ENCODE measurements around the gene CD9.
A peak's percentile ranks its signal among the peaks of the same experiment; 100 is the strongest.

Gene CD9

DNA sequence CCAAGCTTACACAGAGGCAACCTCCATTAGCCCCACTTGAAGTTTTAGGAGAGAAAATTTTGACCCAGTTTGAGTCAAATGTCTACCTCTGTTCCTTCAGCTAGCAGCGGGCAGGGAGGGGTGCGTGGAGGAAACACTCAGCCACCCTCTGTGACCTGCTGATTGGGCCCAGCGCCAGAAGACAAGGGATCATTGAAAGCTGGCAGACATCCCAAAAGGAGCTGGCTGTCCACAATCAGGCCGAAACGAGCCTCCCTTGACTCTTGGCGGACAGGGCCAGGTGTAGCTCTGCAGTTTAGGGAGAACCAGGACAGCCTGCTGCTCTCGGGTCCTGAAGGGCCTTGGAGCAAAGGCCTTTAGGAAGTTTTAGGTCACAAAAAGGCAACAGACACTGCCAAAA is 41.3 kb downstream of the CD9 start:
- no peak for DNase-seq
- ATAC-seq, result no peak

DNA sequence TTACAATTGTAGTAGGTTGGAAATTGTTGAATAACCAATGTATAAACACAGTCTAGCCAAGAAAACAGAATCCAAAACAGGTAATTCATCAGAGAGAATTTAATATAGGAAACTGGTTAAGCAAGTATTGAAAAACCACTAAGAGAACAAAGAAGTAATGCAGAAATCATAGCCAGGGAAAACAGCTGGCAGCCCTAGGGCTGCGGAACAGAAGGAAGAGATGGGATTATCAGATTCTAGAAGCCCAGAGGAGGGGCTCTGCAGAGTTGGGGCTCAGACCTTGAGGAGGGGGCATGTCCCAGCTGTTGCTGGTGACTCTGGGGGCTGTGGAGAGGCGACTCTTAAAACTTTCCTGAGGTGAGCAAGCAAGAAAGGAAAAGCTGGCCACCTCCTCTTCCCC is 49.4 kb downstream of the CD9 start:
- DNase-seq (no peak), ATAC-seq (no peak)

DNA sequence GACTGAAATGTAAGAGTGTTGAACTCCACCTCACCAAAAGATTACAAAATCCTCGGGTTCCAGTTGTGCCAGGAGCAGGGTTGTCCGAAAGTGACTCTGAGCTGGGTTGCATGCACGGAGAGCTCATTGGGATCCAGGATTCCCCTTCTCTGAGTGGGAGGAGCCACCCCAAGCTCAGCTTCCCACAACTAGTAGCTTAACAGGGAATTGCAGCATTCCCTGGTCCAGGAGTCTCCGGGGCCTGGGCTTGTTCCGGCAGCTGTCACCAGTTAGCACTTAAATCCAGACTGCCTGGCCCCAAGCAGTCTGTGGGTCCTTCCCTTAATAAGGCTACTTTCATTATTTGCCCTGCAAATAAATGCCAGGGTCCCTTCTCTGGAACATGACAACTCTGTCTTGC is 50.1 kb downstream of the CD9 start:
- ATAC-seq (no peak), DNase-seq (no peak)

DNA sequence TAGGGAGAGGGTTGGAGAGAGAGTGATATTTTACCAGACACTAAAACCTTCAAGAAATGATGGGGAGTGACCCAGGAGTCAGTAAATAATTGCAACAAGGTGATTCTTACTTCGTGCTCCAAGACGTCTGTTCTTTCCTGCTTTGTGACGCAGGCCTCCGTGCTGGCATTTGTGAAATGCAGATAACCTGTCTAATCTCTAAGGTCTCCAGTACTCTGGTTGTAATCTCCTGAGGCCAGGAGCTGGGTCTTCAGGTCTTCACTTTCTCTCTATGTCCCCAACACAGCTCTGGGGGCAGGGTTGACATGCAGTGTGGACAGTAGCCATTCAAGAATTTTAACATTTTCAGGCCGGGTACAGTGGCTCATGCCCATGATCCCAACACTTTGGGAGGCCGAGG is 53.1 kb downstream of the CD9 start:
- DNase-seq (no peak), ATAC-seq (no peak)

DNA sequence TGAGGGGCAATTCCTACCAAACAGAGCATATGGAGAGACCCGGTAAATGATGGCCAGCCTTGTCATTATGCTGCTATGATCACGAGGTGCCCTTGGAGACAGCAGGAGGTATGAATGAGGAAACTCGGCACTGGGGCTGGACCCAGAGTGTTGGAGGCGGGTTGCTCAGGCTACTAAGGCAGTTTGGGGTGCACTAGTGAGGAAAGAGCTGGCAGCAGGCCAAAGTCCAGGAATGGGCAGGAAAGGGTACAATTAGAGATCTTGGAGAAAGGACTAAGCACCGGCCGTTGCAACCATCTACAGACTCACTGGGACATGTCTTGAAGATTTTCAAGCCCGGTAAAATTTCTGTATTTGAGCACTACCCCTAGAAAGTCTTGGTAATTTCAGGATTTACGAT is 54.3 kb downstream of the CD9 start:
- ATAC-seq (no peak), DNase-seq (no peak)

DNA sequence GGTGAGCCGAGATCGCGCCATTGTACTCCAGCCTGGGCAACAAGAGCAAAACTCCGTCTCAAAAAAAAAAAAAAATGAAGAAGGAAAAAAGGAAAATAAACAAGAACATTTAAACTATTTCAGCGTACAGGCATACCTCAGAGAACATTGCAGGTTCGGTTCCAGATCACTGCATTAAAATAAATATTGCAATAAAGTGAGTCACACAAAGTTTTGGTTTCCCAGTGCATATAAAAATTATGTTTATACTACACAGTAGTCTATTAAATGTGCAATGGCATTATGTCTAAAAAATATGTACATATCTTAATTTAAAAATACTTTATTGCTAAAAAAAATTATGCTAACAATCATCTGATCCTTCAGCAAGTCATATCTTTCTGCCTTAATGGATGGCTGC is 56.8 kb downstream of the CD9 start:
- no peak for DNase-seq
- no peak for ATAC-seq

DNA sequence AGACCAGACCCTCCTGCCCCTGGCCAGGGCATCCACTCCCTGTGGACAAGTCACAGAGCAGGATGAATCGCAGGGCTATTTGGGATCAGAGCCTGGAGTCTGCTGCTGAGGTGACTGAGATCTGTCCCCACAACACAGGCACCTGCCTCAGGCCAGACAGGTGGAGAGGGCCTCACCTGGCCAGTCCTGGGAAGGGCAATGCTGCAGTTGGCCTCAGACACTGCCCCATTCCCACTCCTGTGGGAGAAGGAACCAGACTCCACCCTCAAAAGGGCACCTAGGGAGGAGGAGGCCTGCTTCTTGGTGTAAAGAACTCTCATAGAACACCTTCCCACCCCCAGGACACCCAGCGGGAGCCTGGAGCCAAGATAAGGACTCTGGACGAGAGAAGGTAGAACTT is 62.0 kb downstream of the CD9 start:
- ATAC-seq, result no peak
- no peak for DNase-seq

DNA sequence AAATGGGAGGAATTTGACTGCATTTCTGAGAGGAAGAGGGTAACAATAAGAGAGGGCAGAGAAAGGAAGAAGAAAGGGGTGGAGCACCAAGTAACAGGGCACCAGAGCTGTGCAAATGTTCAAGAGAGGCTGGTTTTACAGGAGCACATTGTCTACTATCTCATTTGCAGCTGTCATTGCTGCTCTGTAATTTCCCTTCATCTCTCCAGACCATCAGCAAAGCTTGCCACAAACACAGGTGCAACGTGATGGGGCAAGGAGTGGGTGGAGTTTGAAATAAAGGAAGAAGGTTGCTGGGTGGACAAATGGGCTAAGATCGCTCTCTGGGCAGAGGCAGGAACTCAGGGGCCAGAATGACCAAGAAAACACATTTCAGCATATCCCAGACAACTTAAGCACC is 62.4 kb downstream of the CD9 start:
- DNase-seq (no peak), ATAC-seq (no peak)

DNA sequence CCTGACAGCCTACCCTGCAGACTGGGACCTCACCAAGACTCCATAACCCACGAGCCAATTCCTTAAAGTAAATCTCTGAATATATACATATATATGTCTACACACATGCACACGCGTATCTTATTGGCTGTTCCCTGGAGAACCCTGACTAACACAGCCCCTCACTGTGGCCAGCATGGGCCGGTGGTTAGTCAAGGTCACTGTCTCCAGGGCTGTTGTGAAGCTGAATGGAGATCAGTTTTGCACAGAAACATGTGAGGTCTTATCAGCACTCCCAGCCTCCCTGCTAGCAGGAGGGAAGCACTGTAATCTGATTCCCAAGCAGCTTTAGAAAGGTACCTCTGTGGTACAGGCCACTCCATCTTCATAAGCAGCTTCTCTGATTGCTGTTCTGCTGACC is 63.7 kb downstream of the CD9 start:
- no peak for DNase-seq

DNA sequence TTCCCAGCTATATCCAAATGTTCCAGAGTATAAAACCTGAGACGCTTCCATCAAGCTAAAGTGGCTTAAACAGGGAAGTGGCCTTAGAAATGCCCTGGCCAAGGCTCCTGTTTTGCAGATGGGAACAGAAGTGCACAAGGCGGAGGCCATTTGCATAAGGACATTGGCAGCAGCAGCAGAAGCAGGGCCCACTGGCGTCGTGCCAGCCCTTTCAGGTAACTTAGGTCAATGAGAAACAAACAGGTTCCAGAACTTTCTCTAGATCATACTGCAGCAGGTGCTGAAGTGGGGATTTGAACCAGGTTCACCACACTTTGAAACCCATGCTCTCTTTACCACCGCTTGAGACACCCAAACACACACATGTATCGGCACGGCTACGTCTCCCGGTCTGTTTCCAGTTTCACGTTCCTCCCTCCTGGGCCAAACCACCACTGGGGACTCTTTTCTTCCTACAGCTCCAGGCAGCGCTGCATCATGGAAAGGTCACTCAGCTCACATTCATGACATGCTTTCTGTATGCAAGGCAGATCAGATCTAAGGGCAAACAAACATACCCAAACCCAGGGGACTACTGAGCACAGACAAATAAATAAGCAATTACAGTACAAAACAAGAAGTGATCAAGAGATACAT is 64.3 kb downstream of the CD9 start:
- no peak for ATAC-seq
- DNase-seq, result no peak

More for the DNA sequence above, 63.7 kb downstream of the CD9 start:
- ATAC-seq, result no peak

DNA sequence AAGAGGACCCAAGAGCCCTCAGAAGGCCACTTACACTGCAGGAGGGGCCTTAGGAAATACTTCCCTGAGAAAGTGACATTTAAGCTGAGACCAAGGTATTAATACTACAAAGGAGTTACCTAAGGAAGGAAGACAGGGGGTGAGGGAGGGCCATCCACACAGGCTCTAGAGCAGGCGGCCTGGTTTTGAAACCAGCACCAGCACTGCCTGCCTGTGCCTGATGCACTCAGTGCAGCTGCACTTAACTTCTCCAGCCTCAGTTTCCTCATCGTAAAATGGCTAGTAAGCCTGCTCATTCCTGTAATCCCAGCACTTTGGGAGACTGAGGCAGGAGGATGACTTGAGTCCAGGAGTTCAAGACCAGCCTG is 64.8 kb downstream of the CD9 start:
- ATAC-seq, result no peak
- no peak for DNase-seq

DNA sequence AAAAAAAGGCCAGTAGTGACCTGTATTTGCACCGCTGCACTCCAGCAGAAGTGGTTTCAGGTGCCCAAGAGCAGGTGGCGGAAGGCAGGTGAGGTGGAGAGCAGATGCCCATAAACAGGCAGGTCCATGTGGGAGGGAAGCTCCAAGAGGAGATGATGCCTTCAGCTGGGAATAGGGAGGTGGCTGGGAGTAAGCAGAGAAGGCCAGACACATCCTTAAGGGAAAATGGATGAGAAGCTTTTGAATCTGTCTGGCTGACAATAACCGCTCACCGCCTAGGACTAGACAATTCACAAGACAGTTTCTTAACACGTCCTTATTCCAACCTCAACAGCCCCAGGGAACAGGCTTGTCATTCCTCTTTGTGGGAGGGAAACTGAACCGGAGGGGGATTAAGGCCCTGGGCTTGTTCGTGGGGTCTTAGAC is 66.4 kb downstream of the CD9 start:
- no peak for ATAC-seq
- no peak for DNase-seq

DNA sequence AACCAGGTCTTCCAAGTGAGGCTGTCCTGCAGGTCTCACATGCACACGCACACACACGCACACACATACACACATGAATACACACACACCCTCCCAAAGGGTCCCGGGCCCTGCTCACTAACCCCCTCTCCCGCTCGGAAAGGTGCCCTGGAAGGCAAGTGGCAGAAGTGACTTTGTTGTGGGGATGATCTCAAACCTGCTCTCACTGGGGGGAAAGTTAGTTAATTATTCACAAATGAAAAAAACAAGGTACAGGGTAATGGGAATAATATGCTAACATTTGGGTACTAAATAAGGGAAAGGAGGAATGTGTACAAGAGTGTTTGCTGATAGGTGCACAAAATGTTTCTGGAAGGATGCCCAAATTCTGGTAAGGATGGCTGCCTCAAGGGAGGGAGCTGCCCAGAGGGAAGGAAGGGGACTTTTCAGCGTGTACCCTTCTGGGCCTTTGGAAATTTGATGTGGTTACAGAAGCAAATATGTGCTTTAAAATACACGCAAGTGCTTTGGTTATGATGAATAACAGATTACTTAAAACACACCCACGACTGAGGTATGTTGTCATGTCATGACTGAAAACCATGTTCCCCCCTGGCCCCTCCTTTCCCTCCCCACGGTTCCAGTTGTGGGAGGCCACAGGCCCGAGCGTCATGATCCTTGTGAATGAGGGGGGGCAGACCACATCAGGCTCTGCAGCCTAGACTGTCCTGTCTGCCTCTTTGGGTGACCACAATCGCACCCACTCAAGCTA is 66.9 kb downstream of the CD9 start:
- peak; percentile 73 for DNase-seq
- peak; percentile 88 for ATAC-seq

DNA sequence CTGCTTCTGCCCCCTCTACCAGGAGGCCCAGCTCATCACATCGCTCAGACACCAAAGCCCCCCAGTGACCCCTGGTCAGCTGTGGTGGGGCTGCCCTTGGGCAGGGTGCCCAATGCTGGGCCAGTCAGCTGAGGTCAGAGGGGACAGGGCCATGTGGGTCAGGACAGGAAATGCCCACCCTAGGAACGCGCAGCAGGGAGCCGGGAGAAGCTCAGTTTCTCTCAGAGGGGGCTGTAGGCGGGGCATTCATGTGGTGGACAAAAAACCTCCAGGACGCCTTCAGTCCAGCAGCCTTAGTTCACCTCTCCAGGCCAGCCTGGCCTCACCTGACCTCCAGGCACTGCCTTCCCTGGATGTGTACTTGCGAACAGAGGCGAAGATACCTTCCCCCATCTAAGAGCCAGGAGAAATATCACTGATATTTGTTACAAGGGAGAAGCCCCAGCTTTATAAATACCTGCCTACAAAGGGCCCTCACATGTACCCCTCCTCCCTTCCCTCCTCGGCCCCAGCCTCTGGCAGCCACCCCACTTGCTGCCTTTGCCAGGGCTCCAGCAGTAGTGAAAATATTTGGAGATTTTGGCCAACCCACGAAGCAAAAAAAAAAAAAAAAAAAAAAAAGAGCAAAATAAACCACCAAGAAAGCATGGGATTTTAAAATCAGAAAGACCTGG is 68.4 kb downstream of the CD9 start:
- DNase-seq (no peak), ATAC-seq (no peak)

DNA sequence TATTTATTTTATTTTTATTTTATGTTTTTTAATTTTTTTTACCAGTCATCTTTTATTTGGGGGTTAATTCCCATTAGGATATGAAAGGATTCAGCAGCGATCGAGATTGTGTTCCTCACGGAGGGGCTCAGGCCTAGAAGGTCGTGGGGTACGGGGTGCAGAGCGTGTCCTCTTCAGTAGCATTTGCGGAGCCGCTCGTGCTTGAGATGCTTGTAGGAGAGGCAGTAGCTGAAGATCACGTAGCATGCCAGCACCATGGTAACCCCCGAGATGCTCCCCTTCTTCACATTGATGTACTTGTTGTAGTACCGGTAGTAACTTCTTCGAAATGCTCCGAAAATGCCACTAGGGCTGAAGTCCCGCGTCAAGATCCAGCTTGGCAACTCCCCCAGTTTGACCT is 69.8 kb downstream of the CD9 start:
- no peak for ATAC-seq
- no peak for DNase-seq

DNA sequence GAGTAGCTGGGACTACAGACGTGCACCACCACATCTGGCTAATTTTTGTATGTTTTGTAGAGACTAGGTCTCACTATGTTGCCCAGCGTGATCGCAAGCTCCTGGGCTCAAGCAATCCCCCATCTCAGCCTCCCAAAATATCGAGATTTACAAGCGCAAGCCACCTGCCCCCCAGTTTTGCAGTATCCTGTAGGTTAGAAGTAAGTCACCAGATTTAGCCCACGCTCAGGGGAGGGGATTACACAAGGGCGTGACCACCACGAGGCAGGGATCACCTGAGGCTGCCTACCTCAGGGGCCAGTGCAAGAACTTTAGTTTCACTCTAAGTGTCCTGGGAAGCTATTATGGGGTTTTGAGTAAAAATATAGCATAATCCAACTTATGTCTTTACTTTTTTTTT is 71.1 kb downstream of the CD9 start:
- ATAC-seq, result no peak
- DNase-seq, result no peak

DNA sequence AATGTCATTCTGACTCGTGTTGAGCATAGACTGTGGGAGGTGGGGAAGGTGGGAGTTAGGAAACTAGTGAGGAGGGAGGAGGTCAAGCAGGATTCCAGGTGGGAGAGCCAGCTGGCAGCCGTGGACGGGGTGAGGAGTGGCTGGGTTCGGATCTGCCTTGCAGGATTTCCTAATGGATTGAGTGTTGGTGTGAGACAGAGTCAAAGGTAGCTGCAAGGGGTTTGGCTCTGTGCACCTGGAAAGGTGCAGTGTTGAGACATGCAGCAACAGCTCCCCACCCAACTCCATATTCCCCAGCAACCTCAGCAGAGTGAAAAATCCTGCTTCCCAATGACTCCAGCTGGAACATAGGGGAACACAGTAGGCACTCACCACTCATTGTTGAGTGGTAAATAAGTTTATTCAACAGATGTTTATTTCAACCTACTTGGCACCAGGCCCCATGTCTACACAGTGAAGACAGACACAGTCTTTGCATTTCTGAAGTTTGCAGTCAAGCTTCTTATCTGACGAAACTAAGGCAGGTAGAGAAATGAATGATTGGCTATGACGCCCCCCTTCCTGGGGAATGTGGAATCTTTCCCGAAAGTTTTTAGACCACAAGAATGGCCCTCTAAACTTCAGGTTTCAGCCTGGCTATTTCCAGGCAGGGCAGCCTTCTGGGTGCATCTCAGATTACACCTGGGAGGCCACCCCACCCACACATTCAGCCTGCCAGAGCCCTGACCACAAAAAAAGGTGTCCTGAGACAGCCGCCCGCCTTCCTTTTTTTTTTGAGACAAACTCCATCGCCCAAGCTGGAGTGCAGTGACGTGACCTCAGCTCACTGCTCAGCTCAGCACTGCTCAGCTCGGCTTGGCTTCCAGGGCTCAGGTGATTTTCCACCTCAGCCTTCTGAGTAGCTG is 72.4 kb downstream of the CD9 start:
- no peak for DNase-seq
- ATAC-seq, result no peak

DNA sequence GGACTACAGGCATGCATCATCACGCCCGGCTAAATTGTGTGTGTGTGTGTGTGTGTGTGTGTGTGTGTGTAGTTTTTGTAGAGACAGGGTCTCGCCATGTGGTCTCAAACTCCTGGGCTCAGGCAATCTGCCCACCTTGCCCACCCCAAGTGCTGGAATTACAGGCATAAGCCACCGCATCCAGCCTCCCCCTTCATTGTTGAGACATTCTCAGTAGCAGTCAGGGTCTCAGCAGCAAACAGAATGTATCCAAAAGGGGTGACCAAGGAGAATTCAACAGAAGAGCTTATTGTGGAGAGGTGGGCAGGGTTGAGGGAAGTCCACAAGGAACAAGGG is 73.0 kb downstream of the CD9 start:
- DNase-seq (no peak), ATAC-seq (no peak)

DNA sequence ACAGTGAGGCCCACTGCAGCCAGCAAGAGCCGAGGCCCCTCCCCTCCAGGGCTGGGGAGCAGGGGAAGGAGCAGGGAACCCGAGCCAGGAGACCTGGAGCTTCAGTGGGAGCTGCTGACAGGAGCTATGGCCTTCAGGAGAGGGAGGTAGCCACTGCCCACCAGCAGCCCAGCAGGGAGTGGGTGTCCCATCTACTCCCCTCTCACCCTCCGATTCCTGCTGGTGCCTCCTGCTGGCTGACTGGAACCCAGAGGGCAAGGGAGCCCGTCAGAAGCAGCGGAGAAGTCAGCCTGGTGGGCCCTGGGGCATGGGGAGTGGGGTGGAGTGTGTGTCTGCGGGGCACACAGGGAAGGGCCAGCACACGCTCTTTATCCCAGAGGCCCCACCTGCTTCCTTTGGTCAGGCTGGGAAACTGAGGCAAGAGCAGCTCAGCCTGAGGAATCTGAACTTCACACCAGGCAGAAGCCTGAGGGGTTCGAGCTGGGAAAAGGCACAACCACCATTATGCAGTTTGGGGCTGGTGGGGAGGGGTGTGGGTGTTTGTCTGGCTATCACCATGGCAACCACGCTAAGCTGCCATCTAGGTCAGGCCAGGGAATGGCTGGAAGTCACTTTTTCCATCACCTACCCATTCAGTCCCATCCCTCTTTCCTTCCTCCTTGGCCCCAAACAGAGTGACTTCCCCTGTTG is 73.5 kb downstream of the CD9 start:
- DNase-seq, result no peak
- no peak for ATAC-seq

DNA sequence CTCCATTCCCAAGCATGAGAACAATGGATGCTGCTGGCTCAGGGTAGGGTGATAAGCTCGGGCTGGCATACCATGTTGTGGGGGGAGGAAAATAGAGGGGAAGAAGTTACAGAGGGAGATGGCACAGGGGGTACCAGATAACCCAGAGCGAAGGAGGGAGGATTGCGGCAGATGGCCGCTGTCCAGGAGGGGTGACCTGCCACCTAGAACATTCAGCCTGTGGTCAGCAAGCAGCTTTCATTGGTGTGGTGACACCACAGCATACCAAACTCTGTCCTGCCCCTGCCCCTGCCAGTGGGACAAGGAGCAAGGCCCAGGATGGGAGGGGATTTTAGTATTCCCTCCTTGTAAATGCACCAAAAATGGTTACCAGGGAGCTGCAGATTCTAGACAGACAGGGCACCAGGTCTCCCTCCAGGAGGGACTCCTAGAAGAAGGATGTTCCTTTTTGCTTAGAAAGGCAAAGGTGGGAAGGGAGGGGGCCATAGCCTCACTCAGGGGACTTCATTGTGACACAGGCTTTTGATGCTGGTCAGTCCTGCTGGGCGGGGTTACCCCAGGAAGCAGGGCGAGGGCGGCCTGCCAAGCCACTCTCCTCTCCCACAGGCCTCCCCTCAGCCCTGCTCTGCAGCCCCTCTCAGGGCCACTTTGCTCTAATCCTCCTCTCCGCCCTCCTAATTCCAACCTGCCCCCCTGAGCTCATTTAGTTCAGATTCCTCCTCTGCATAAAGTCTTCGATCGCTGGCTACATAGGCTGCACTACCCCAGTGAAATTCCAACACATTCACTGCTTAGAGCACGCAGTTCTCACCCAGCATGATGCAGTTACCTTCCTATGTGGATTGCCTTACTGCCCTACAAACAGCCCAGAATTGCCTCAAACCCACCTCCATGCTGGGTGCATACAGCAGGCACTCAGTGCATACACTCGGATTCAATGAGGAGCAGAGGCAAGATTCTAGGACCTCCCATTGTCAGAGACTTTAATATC is 74.3 kb downstream of the CD9 start:
- DNase-seq (no peak), ATAC-seq (no peak)
